GM12873 (cell line): ENCODE measurements around the gene IMMT.

ENCODE experiments used
- CTCF ChIP-seq: IDR thresholded peaks from 2 replicates; pipeline ENCODE4 v1.5.1; 2012; ENCODE audit warnings: low read depth, mild to moderate bottlenecking, moderate library complexity, low read length, control low read depth; ENCODE audit not compliant: insufficient read depth; ENCODE audit errors: missing control alignments

Gene IMMT

GRCh38 chr2:86193901-86194567 is 1.2 kb downstream of the IMMT start:
- peak; percentile 36 for TF ChIP-seq CTCF

GRCh38 chr2:86189782-86190416 is 5.4 kb downstream of the IMMT start:
- TF ChIP-seq CTCF: no peak

- no peak for TF ChIP-seq CTCF
Measured at GRCh38 chr2:86186431-86186830, 8.8 kb downstream of the IMMT start.

- no peak for TF ChIP-seq CTCF
Measured at GRCh38 chr2:86185517-86186212, 9.6 kb downstream of the IMMT start.

- TF ChIP-seq CTCF: no peak
Measured at GRCh38 chr2:86176597-86176996, 18.7 kb downstream of the IMMT start.

GRCh38 chr2:86175828-86176227 is 19.4 kb downstream of the IMMT start:
- TF ChIP-seq CTCF: no peak

GRCh38 chr2:86174445-86174844 is 20.8 kb downstream of the IMMT start:
- TF ChIP-seq CTCF: no peak
